K562 (cell line): Measurements from ENCODE around the gene CNOT10. TPM values are rescaled to one million over a fixed set of nuclear protein-coding genes. Genes with fewer than 3 reads are reported as not detected.

ENCODE experiments used
- ATAC-seq: fragments of 200-7000 bp; cut with Tn5 transposase; 3 replicates; pipeline ENCODE4 v1.9.1; 2020; ENCODE audit warnings: moderate library complexity
- BruUV-seq: library from RNA; stranded (reverse); fragments of 400-500 nt; replicated peaks from 2 replicates; lab custom pipeline; 2021; lab: Mats Ljungman, UMichigan
- CTCF ChIA-PET: fragments of 300-600 bp; formaldehyde crosslinking; extraction: SDS; loops from one replicate; lab custom pipeline; 2021; ENCODE audit warnings: low intra/inter-chr PET ratio; lab: Yijun Ruan, JAX
- POLR2A ChIA-PET: fragments of 300-600, 350-650 bp; sonication (Branson Sonifier 250); formaldehyde crosslinking; extraction: SDS; loops from one replicate; lab custom pipeline; 2021; ENCODE audit warnings: antibody characterized with exemption, inconsistent platforms; lab: Yijun Ruan, JAX
- DNase-seq, 4 experiments: peaks; one replicate each; pipeline versions ENCODE4 v3.0.0 to v3.0.0-alpha.2; 2011 to 2018; ENCODE audit warnings: low spot score in 3 of 4, mixed read lengths in 3 of 4; ENCODE audit errors: extremely low read depth in 1 of 4
- FAIRE-seq: peaks from 2 replicates; lab custom pipeline; 2011; peaks lifted over from hg19 to GRCh38; lab: Jason Lieb, UNC
- H2AFZ ChIP-seq: 2 replicates; pipeline ENCODE4 v1.6.0; 2011; ENCODE audit warnings: low read depth, low read length, control low read depth, inconsistent platforms
- H3K27ac ChIP-seq: fragments of 200-600 bp; 3 replicates; pipeline ENCODE4 v1.8.0; 2011; ENCODE audit warnings: low read depth, mild to moderate bottlenecking, control low read depth, inconsistent platforms, low read length, moderate library complexity, mixed read lengths; ENCODE audit errors: extremely low read depth
- H3K27me3 ChIP-seq, 2 experiments: fragments of 300-600 bp in 1 of 2; 2 replicates in 1 of 2; 3 replicates in 1 of 2; pipeline versions ENCODE4 v1.6.0 to v1.8.0; 2011; ENCODE audit warnings: inconsistent platforms in 2 of 2, low read length in 2 of 2, mild to moderate bottlenecking in 1 of 2, mixed read lengths in 1 of 2, moderate library complexity in 1 of 2; ENCODE audit not compliant: control insufficient read depth in 2 of 2, insufficient read depth in 2 of 2
- H3K36me3 ChIP-seq: fragments of 300-600 bp; 3 replicates; pipeline ENCODE4 v1.8.0; 2011; ENCODE audit warnings: mild to moderate bottlenecking, low read length, inconsistent platforms; ENCODE audit not compliant: control insufficient read depth, insufficient read depth
- H3K4me1 ChIP-seq, 2 experiments: fragments of 200-600 bp in 1 of 2; replicated peaks in 1 of 2; 2 replicates in 1 of 2; 3 replicates in 1 of 2; pipeline versions ENCODE4 v1.5.1 to v1.8.0; 2011; ENCODE audit warnings: inconsistent platforms in 2 of 2, low read length in 2 of 2, mild to moderate bottlenecking in 1 of 2, mixed read lengths in 1 of 2, moderate library complexity in 1 of 2; ENCODE audit not compliant: control insufficient read depth in 2 of 2, insufficient read depth in 2 of 2
- H3K4me2 ChIP-seq: 2 replicates; pipeline ENCODE4 v1.6.1; 2011; ENCODE audit warnings: low read length, control low read depth, inconsistent platforms, mixed read lengths; ENCODE audit not compliant: insufficient read depth
- H3K4me3 ChIP-seq: fragments of 200-600 bp; sonication (generic), shearing (Covaris generic); 2 replicates; pipeline ENCODE4 v1.5.1; 2016; ENCODE audit warnings: control low read depth, inconsistent platforms
- H3K79me2 ChIP-seq: fragments of 200-600 bp; 3 replicates; pipeline ENCODE4 v1.8.0; 2011; ENCODE audit warnings: low read length, inconsistent platforms; ENCODE audit not compliant: control insufficient read depth, insufficient read depth
- H3K9ac ChIP-seq, 2 experiments: 2 replicates each; pipeline versions ENCODE4 v1.6.0 to v1.6.1; 2011; ENCODE audit warnings: low read depth in 2 of 2, low read length in 2 of 2, control low read depth in 1 of 2, inconsistent platforms in 1 of 2, mild to moderate bottlenecking in 1 of 2, mixed read lengths in 1 of 2; ENCODE audit not compliant: insufficient read depth in 1 of 2
- H3K9me1 ChIP-seq: one replicate; pipeline ENCODE4 v1.6.0; 2011; ENCODE audit warnings: inconsistent platforms, mild to moderate bottlenecking, low read length, moderate library complexity; ENCODE audit not compliant: control insufficient read depth, insufficient read depth
- H3K9me3 ChIP-seq: replicated peaks from 2 replicates; pipeline ENCODE4 v1.5.1; 2011; ENCODE audit warnings: low read depth, low read length, inconsistent platforms; ENCODE audit not compliant: control insufficient read depth, insufficient read depth
- H4K20me1 ChIP-seq: replicated peaks from 2 replicates; pipeline ENCODE4 v1.6.1; 2011; ENCODE audit warnings: low read length, inconsistent platforms, mixed read lengths; ENCODE audit not compliant: control insufficient read depth, insufficient read depth
- DPF2 ChIP-seq: fragments of 450-650 bp; IDR thresholded peaks from 2 replicates; pipeline ENCODE4 v1.6.1; 2016
- FOXK2 ChIP-seq, 2 experiments: fragments of 450-650 bp; IDR thresholded peaks in 1 of 2; conservative IDR thresholded peaks in 1 of 2; 2 replicates each; pipeline ENCODE4 v1.6.1; 2016; ENCODE audit warnings: low read depth in 2 of 2, mild to moderate bottlenecking in 1 of 2
- HCFC1 ChIP-seq: IDR thresholded peaks from 2 replicates; pipeline ENCODE4 v1.6.1; 2012; ENCODE audit warnings: low read depth, low read length, improper control_type of control experiment
- HSF4 ChIP-seq: fragments of 250-450 bp; sonication (Bioruptor Pico); IDR thresholded peaks from 2 replicates; pipeline ENCODE4 v2.1.2; 2022; ENCODE audit warnings: mild to moderate bottlenecking, moderate library complexity, borderline replicate concordance
- MNT ChIP-seq, 2 experiments: fragments of 450-650 bp; conservative IDR thresholded peaks; 2 replicates each; pipeline ENCODE4 v1.6.1; 2017; ENCODE audit warnings: mild to moderate bottlenecking in 2 of 2, moderate library complexity in 2 of 2
- NELFE ChIP-seq: IDR thresholded peaks from 2 replicates; pipeline ENCODE4 v1.6.1; 2011; ENCODE audit warnings: mild to moderate bottlenecking; ENCODE audit not compliant: insufficient read depth, insufficient read length
- SIN3A ChIP-seq, 2 experiments: fragments of 150-350 bp in 1 of 2; IDR thresholded peaks; 2 replicates each; pipeline ENCODE4 v1.6.1; 2011 to 2016; ENCODE audit warnings: borderline replicate concordance in 2 of 2, low read depth in 2 of 2, low read length in 2 of 2, mild to moderate bottlenecking in 2 of 2, moderate library complexity in 2 of 2; ENCODE audit not compliant: control insufficient read depth in 1 of 2
- SIRT6 ChIP-seq: IDR thresholded peaks from one replicate; pipeline ENCODE4 v1.6.1; 2012; ENCODE audit warnings: low read depth, mild to moderate bottlenecking, control low read depth, inconsistent platforms, low read length, moderate library complexity
- SIX5 ChIP-seq, 2 experiments: IDR thresholded peaks; 2 replicates each; pipeline ENCODE4 v1.6.1; 2011; ENCODE audit warnings: low read length in 2 of 2, borderline replicate concordance in 1 of 2, low read depth in 1 of 2, mild to moderate bottlenecking in 1 of 2, moderate library complexity in 1 of 2; ENCODE audit not compliant: insufficient read depth in 1 of 2
- SP1 ChIP-seq: sonication (generic); formaldehyde crosslinking; IDR thresholded peaks from 2 replicates; pipeline ENCODE4 v1.8.1; 2022; ENCODE audit warnings: mild to moderate bottlenecking, missing genetic modification reagents
- SREBF1 ChIP-seq: fragments of 150-350 bp; IDR thresholded peaks from 2 replicates; pipeline ENCODE4 v1.6.1; 2014; ENCODE audit warnings: antibody characterized with exemption, low read depth, low read length, borderline replicate concordance
- TAF1 ChIP-seq: IDR thresholded peaks from 2 replicates; pipeline ENCODE4 v1.6.1; 2011; ENCODE audit warnings: mild to moderate bottlenecking, low read length, moderate library complexity; ENCODE audit not compliant: insufficient read depth, control insufficient read depth, severe bottlenecking; ENCODE audit errors: extremely low read depth
- ZKSCAN1 ChIP-seq: fragments of 150-350 bp; IDR thresholded peaks from 2 replicates; pipeline ENCODE4 v1.6.1; 2016; ENCODE audit warnings: low read depth, low read length
- ZNF121 ChIP-seq: sonication (generic); formaldehyde crosslinking; conservative IDR thresholded peaks from 2 replicates; pipeline ENCODE4 v1.8.0; 2022; ENCODE audit warnings: missing genetic modification reagents
- ZNF263 ChIP-seq: sonication (generic); formaldehyde crosslinking; IDR thresholded peaks from 2 replicates; pipeline ENCODE4 v1.8.0; 2022; ENCODE audit warnings: mild to moderate bottlenecking, missing genetic modification reagents, borderline replicate concordance
- ZNF655 ChIP-seq: fragments of 250-450 bp; sonication (Bioruptor Pico); IDR thresholded peaks from 2 replicates; pipeline ENCODE4 v1.5.0; 2021
- WGBS: fragments of 100-300 bp; shearing (Covaris generic); methylation state at CpG from one replicate; pipeline ENCODE4 v1.1.6; 2016; ENCODE audit warnings: low coverage, mixed read lengths; ENCODE audit not compliant: insufficient coverage; ENCODE audit errors: missing lambda C conversion rate; 5-methylcytosine and 5-hydroxymethylcytosine counted together
- in situ Hi-C: fragments of 300-500 bp; cut with MboI; formaldehyde crosslinking; loops from 4 replicates; pipeline ENCODE4 v1.15.0; 2018; ENCODE audit warnings: inconsistent platforms, mixed read lengths
- intact Hi-C: fragments of 100-400 bp; cut with micrococcal nuclease; formaldehyde crosslinking; loops from 2 replicates; pipeline ENCODE4 v1.14.2; 2022
- polyA plus RNA-seq, 8 experiments: library from polyadenylated mRNA; depleted of rRNA in 4 of 8; stranded (reverse) in 5 of 8; unstranded in 3 of 8; fragments of >200 nt; fragmentation: Nextera tagmentation in 2 of 8; fragmentation: Illumina TruSeq in 1 of 8; extraction: Ambion mirVana in 2 of 8; extraction: Trizol in 1 of 8; gene quantifications; 2 replicates each; pipeline versions ENCODE4 v1.2.1 to v1.2.3, GENCODE V29; 2011 to 2014; ENCODE audit warnings: inconsistent platforms in 1 of 8, missing spikeins in 1 of 8
- total RNA-seq, 7 experiments: library from RNA; depleted of rRNA in 6 of 7; stranded (reverse); fragments of >200 nt in 6 of 7; fragmentation: Illumina TruSeq in 2 of 7; extraction: Trizol in 2 of 7; gene quantifications; 2 replicates each; pipeline versions ENCODE4 v1.2.1 to v1.2.3, GENCODE V29; 2011 to 2021; ENCODE audit warnings: low replicate concordance in 1 of 7
- TF ChIP-seq, protein P1 (sequence below), 2 experiments: IDR thresholded peaks in 1 of 2; conservative IDR thresholded peaks in 1 of 2; 2 replicates each; pipeline ENCODE4 v1.6.1; 2016; ENCODE audit warnings: low read depth in 2 of 2, mild to moderate bottlenecking in 1 of 2, missing compliant biosample characterization in 1 of 2, missing genetic modification characterization in 1 of 2, moderate library complexity in 1 of 2

CNOT10 gene
- total and polyA plus RNA-seq, 9 of the 15 experiments (the other 6 are each of a cell fraction or from before 2014, with no cell fraction given): 35.7 to 114 (median 81.9) TPM

DNA sequence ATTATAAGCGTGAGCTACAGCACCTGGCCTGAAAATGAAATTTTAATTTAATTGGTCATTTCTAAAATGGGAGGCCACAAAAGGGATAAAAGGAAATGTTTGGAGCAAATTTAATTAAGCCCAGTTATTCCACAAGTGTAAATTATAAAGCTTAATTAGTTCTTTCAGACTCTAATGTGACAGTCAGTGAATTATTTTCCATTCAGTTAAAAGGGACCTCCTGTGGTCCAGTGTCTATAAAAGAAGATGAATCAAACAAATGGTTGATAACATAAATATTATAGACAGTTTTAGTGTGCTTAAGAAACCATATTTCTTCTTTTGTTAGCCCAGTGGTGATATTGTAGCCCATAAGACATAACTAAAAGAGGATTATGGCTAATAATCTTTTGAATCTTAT lies 66.4 kb downstream of the CNOT10 start:
- ATAC-seq (no peak), FAIRE-seq (no peak), DNase-seq (no peak)
- H3K36me3 ChIP-seq: peaks cover 39% of the 10 kb centered on the region
- H4K20me1 ChIP-seq: no peaks in the 10 kb centered on the region
- H3K4me3 ChIP-seq: no peak overlapping the region
- H3K4me2 ChIP-seq: no peak overlapping the region
- WGBS: 95% methylated on average over 1 of the region's 1 CpG
- ChIA-PET CTCF (no interaction called here), POLR2A (interaction anchor here (1.0 kb wide), 1 partner anchor 17 kb away, joined by 3 read pairs; no protein-coding TSS in a partner anchor)
- in situ Hi-C loops: no loop called here
- no peaks in the 10 kb centered on the region for H3K79me2 ChIP-seq
- intact Hi-C loops: no loop called here
- no peak overlapping the region for H3K27ac ChIP-seq
- no peak overlapping the region for H2AFZ ChIP-seq
- H3K9ac ChIP-seq: no peak overlapping the region
- no peaks in the 10 kb centered on the region for H3K9me3 ChIP-seq
- H3K27me3 ChIP-seq: no peaks in the 10 kb centered on the region
- BruUV-seq: no TSS peak
- no peaks in the 10 kb centered on the region for H3K9me1 ChIP-seq
- H3K4me1 ChIP-seq: no peaks in the 10 kb centered on the region
- TF ChIP-seq ZNF655 (CRISPR knock-in tag) (no peak), SIRT6 (no peak), SP1 (CRISPR knock-in tag) (no peak), DPF2 (no peak), MNT (conservative IDR thresholded peaks at IDR 0.05) (no peak), ZKSCAN1 (no peak), TAF1 (no peak), SREBF1 (no peak), SIN3A (IDR thresholded peaks at IDR 0.05; ENCODE audit: borderline replicate concordance in 2 of 2, control insufficient read depth in 1 of 2, low read depth in 2 of 2, low read length in 2 of 2) (no peak), ZNF263 (CRISPR knock-in tag) (no peak), NELFE (no peak), FOXK2 (conservative IDR thresholded peaks at IDR 0.05 in 1 of 2, IDR thresholded peaks at IDR 0.05 in 1 of 2; ENCODE audit: low read depth in 2 of 2) (no peak), SIX5 (IDR thresholded peaks at IDR 0.05; ENCODE audit: borderline replicate concordance in 1 of 2, insufficient read depth in 1 of 2, low read depth in 1 of 2, low read length in 2 of 2) (no peak), HCFC1 (no peak), HSF4 (no peak), ZNF121 (no peak)
- TF ChIP-seq, protein P1, sequence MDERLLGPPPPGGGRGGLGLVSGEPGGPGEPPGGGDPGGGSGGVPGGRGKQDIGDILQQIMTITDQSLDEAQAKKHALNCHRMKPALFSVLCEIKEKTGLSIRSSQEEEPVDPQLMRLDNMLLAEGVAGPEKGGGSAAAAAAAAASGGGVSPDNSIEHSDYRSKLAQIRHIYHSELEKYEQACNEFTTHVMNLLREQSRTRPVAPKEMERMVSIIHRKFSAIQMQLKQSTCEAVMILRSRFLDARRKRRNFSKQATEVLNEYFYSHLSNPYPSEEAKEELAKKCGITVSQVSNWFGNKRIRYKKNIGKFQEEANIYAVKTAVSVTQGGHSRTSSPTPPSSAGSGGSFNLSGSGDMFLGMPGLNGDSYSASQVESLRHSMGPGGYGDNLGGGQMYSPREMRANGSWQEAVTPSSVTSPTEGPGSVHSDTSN (CRISPR knock-in tag; IDR thresholded peaks at IDR 0.05; ENCODE audit: low read depth): no peak
- TF ChIP-seq, protein P1 (tag; conservative IDR thresholded peaks at IDR 0.05; ENCODE audit: low read depth): no peak
